Mesenchymal stem cell (in vitro differentiated cells and primary cell): ENCODE data around the gene NKAIN2.

Experiments used
- DNase-seq: peaks from one replicate; pipeline ENCODE4 v3.0.0-alpha.2; 2013
- H2AFZ ChIP-seq: one replicate; pipeline ENCODE4 v1.6.1; 2013; ENCODE audit warnings: low read depth, mild to moderate bottlenecking, control low read depth, inconsistent platforms, low read length, moderate library complexity
- H2AK5ac ChIP-seq: 2 replicates; pipeline ENCODE4 v1.6.1; 2013; ENCODE audit warnings: low read length, moderate library complexity, mild to moderate bottlenecking, inconsistent platforms; ENCODE audit not compliant: severe bottlenecking
- H2BK120ac ChIP-seq: one replicate; pipeline ENCODE4 v1.6.1; 2013; ENCODE audit warnings: low read depth, mild to moderate bottlenecking, inconsistent platforms, low read length, moderate library complexity
- H2BK12ac ChIP-seq, 2 experiments: one replicate each; pipeline ENCODE4 v1.6.1; 2013; ENCODE audit warnings: inconsistent platforms in 2 of 2, low read length in 2 of 2, mild to moderate bottlenecking in 2 of 2, moderate library complexity in 2 of 2, control low read depth in 1 of 2
- H2BK15ac ChIP-seq: one replicate; pipeline ENCODE4 v1.6.1; 2013; ENCODE audit warnings: mild to moderate bottlenecking, low read depth, inconsistent platforms; ENCODE audit not compliant: poor library complexity, severe bottlenecking
- H2BK5ac ChIP-seq: 2 replicates; pipeline ENCODE4 v1.6.1; 2013; ENCODE audit warnings: low read depth, mild to moderate bottlenecking, low read length, control low read depth, inconsistent platforms; ENCODE audit not compliant: poor library complexity, severe bottlenecking
- H3K14ac ChIP-seq, 2 experiments: one replicate each; pipeline ENCODE4 v1.6.1; 2013; ENCODE audit warnings: inconsistent platforms in 2 of 2, low read length in 2 of 2, control low read depth in 1 of 2, mild to moderate bottlenecking in 1 of 2, moderate library complexity in 1 of 2
- H3K18ac ChIP-seq, 2 experiments: one replicate each; pipeline ENCODE4 v1.6.1; 2013; ENCODE audit warnings: inconsistent platforms in 2 of 2, low read length in 2 of 2, control low read depth in 1 of 2, low read depth in 1 of 2, mild to moderate bottlenecking in 1 of 2
- H3K23ac ChIP-seq, 2 experiments: one replicate each; pipeline ENCODE4 v1.6.1; 2013; ENCODE audit warnings: inconsistent platforms in 2 of 2, low read length in 2 of 2, mild to moderate bottlenecking in 2 of 2, moderate library complexity in 2 of 2, control low read depth in 1 of 2
- H3K27ac ChIP-seq: 2 replicates; pipeline ENCODE4 v1.5.1; 2013; ENCODE audit warnings: mild to moderate bottlenecking, moderate library complexity, low read length, control low read depth, inconsistent platforms; ENCODE audit not compliant: poor library complexity, severe bottlenecking
- H3K27me3 ChIP-seq, 2 experiments: 2 replicates each; pipeline versions ENCODE4 v1.6.1 to v1.7.0; 2013; ENCODE audit warnings: low read length in 2 of 2, mild to moderate bottlenecking in 2 of 2, moderate library complexity in 2 of 2, control low read depth in 1 of 2, inconsistent platforms in 1 of 2; ENCODE audit not compliant: control insufficient read depth in 1 of 2, insufficient read depth in 1 of 2
- H3K36me3 ChIP-seq, 2 experiments: 2 replicates each; pipeline versions ENCODE4 v1.6.1 to v1.7.0; 2013; ENCODE audit warnings: low read length in 2 of 2, control low read depth in 1 of 2, inconsistent platforms in 1 of 2, low read depth in 1 of 2, mild to moderate bottlenecking in 1 of 2; ENCODE audit not compliant: insufficient read depth in 2 of 2, control insufficient read depth in 1 of 2
- H3K4ac ChIP-seq, 2 experiments: one replicate each; pipeline ENCODE4 v1.6.1; 2013; ENCODE audit warnings: inconsistent platforms in 2 of 2, low read length in 2 of 2, mild to moderate bottlenecking in 2 of 2, moderate library complexity in 2 of 2, control low read depth in 1 of 2, low read depth in 1 of 2
- H3K4me1 ChIP-seq: 2 replicates; pipeline ENCODE4 v1.6.1; 2013; ENCODE audit warnings: low read depth, low read length, control low read depth; ENCODE audit not compliant: control insufficient read depth, insufficient read depth
- H3K4me2 ChIP-seq: 2 replicates; pipeline ENCODE4 v1.6.1; 2013; ENCODE audit warnings: low read length, mild to moderate bottlenecking, inconsistent platforms; ENCODE audit not compliant: poor library complexity, severe bottlenecking
- H3K4me3 ChIP-seq, 2 experiments: 2 replicates each; pipeline versions ENCODE4 v1.5.1 to v1.7.0; 2013; ENCODE audit warnings: low read length in 2 of 2, mild to moderate bottlenecking in 2 of 2, control low read depth in 1 of 2, low read depth in 1 of 2; ENCODE audit not compliant: insufficient read depth in 1 of 2
- H3K79me1 ChIP-seq: replicated peaks from 2 replicates; pipeline ENCODE4 v1.6.1; 2013; ENCODE audit warnings: mild to moderate bottlenecking, control low read depth, low read length, inconsistent platforms; ENCODE audit not compliant: poor library complexity, severe bottlenecking
- H3K9ac ChIP-seq: 2 replicates; pipeline ENCODE4 v1.7.0; 2013; ENCODE audit warnings: mild to moderate bottlenecking, low read length, moderate library complexity
- H3K9me3 ChIP-seq: 2 replicates; pipeline ENCODE4 v1.7.0; 2013; ENCODE audit warnings: mild to moderate bottlenecking, low read length; ENCODE audit not compliant: control insufficient read depth
- H4K8ac ChIP-seq: one replicate; pipeline ENCODE4 v1.6.1; 2013; ENCODE audit warnings: inconsistent platforms, mild to moderate bottlenecking, low read length, moderate library complexity
- H4K91ac ChIP-seq: one replicate; pipeline ENCODE4 v1.6.1; 2013; ENCODE audit warnings: mild to moderate bottlenecking, low read length, inconsistent platforms
- WGBS: methylation state at CpG from one replicate; pipeline ENCODE4 v1.1.7; 2013; ENCODE audit warnings: mixed read lengths; 5-methylcytosine and 5-hydroxymethylcytosine counted together

Gene NKAIN2

DNA sequence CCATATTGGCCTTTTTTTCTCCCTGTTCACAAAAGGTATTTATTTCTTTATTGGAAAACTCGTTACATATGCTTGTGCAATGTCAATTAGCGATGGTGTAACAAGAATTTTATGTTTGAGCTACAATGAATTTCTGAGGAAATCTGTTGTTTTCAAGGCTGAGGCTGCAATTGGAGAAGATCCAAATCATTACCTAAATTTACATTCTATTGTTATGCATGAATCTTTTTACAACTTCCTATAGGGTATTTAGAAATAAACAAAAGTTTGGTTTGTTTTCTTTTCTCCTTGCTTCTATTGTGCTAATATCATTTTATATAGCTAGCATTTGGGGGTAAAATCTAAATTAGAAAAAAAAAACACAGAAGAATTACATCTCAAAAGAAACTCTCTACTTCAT, 34.7 kb upstream of the NKAIN2 start:
- H3K18ac ChIP-seq, result no peak overlapping the region

GRCh38 chr6:123769431-123769830, 34.2 kb upstream of the NKAIN2 start:
- Histone ChIP-seq H3K4me2 (no peak overlapping the region), H2BK5ac (no peak overlapping the region), H2AK5ac (no peak overlapping the region), H3K4ac (no peak overlapping the region), H2BK120ac (no peak overlapping the region), H3K36me3 (no peaks in the 10 kb centered on the region), H4K91ac (no peak overlapping the region), H4K8ac (no peak overlapping the region), H3K4me1 (no peaks in the 10 kb centered on the region), H3K27ac (no peak overlapping the region), H2AFZ (no peak overlapping the region), H3K18ac (no peak overlapping the region), H3K27me3 (no peaks in the 10 kb centered on the region), H2BK15ac (no peak overlapping the region), H3K79me1 (no peaks in the 10 kb centered on the region), H3K23ac (no peak overlapping the region), H3K4me3 (no peak overlapping the region), H2BK12ac (no peak overlapping the region), H3K9ac (no peak overlapping the region), H3K14ac (no peak overlapping the region), H3K9me3 (no peaks in the 10 kb centered on the region)
- no peak for DNase-seq
- WGBS, result 91% methylated on average over 2 of the region's 2 CpGs

More for the DNA sequence above, 34.7 kb upstream of the NKAIN2 start:
- no peak overlapping the region for H2BK12ac ChIP-seq
- H3K79me1 ChIP-seq, result no peaks in the 10 kb centered on the region
- no peak overlapping the region for H2BK120ac ChIP-seq
- no peak overlapping the region for H3K9ac ChIP-seq
- no peaks in the 10 kb centered on the region for H3K9me3 ChIP-seq
- H2BK15ac ChIP-seq, result no peak overlapping the region
- no peak overlapping the region for H3K27ac ChIP-seq
- no peaks in the 10 kb centered on the region for H3K36me3 ChIP-seq
- DNase-seq, result no peak
- no peak overlapping the region for H2AK5ac ChIP-seq
- no peaks in the 10 kb centered on the region for H3K27me3 ChIP-seq
- no peak overlapping the region for H3K4me2 ChIP-seq
- H4K8ac ChIP-seq, result no peak overlapping the region
- H2AFZ ChIP-seq, result no peak overlapping the region
- H3K4me3 ChIP-seq, result no peak overlapping the region
- H3K4ac ChIP-seq, result no peak overlapping the region
- H3K14ac ChIP-seq, result no peak overlapping the region
- H2BK5ac ChIP-seq, result no peak overlapping the region
- H4K91ac ChIP-seq, result no peak overlapping the region
- H3K23ac ChIP-seq, result no peak overlapping the region
- H3K4me1 ChIP-seq, result no peaks in the 10 kb centered on the region
- no CpG with 5 or more reads among the region's 2 CpGs for WGBS

- no peaks in the 10 kb centered on the region for H3K9me3 ChIP-seq
- no peak overlapping the region for H3K18ac ChIP-seq
- no peak overlapping the region for H4K91ac ChIP-seq
- H3K9ac ChIP-seq, result no peak overlapping the region
- no peak overlapping the region for H3K14ac ChIP-seq
- no peak overlapping the region for H3K4me2 ChIP-seq
- no peak for DNase-seq
- no peak overlapping the region for H3K27ac ChIP-seq
- no peak overlapping the region for H2AK5ac ChIP-seq
- no peaks in the 10 kb centered on the region for H3K36me3 ChIP-seq
- H3K23ac ChIP-seq, result no peak overlapping the region
- no peak overlapping the region for H2BK15ac ChIP-seq
- no peaks in the 10 kb centered on the region for H3K27me3 ChIP-seq
- H2AFZ ChIP-seq, result no peak overlapping the region
- H2BK120ac ChIP-seq, result no peak overlapping the region
- no peak overlapping the region for H2BK12ac ChIP-seq
- H3K79me1 ChIP-seq, result no peaks in the 10 kb centered on the region
- H4K8ac ChIP-seq, result peak overlapping the region; percentile 14
- no peak overlapping the region for H2BK5ac ChIP-seq
- H3K4me3 ChIP-seq, result no peak overlapping the region
- H3K4ac ChIP-seq, result no peak overlapping the region
- WGBS, result 100% methylated on average over 3 of the region's 3 CpGs
- H3K4me1 ChIP-seq, result no peaks in the 10 kb centered on the region
Observed at GRCh38 chr6:123770247-123770949, 33.3 kb upstream of the NKAIN2 start.

DNA sequence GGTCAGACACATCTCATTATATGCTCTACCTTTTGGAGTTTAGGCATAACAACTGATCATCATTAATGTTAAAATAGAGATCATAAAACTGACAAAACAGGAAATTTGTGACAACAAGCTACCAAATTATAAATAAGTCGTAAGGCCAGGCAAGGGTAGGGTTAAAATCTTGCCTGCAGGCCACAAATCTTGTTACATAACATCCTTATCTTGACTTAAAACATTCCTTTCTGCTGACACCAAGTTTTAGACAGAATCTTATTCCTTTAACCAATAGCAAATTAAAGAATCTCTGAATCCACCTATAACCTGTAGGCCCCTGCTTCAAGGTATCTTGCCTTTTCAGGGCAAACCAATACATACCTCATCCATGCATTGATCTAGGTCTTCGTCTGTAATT, 32.5 kb upstream of the NKAIN2 start:
- Histone ChIP-seq H3K4me1 (no peaks in the 10 kb centered on the region), H3K27ac (no peak overlapping the region), H3K9me3 (no peaks in the 10 kb centered on the region), H2AK5ac (no peak overlapping the region), H3K9ac (no peak overlapping the region), H2BK12ac (no peak overlapping the region), H2BK5ac (no peak overlapping the region), H3K23ac (no peak overlapping the region), H4K91ac (no peak overlapping the region), H3K4me2 (no peak overlapping the region), H3K4me3 (no peak overlapping the region), H3K18ac (no peak overlapping the region), H3K4ac (no peak overlapping the region), H2BK120ac (no peak overlapping the region), H3K36me3 (no peaks in the 10 kb centered on the region), H2BK15ac (no peak overlapping the region), H3K14ac (no peak overlapping the region), H3K79me1 (no peaks in the 10 kb centered on the region), H2AFZ (no peak overlapping the region), H3K27me3 (no peaks in the 10 kb centered on the region), H4K8ac (no peak overlapping the region)
- DNase-seq, result no peak
- 65% methylated on average over 2 of the region's 2 CpGs for WGBS
